ENCODE measurements around the gene INO80E. TPM values are rescaled to one million over a fixed set of nuclear protein-coding genes. Genes with fewer than 3 reads are reported as not detected.
"Not testable (repeated sequence)": the region's sequence is repeated elsewhere in the genome, so short reads cannot be mapped to it uniquely, and the experiment has no call there.

Gene INO80E
- total RNA-seq (2014; rRNA removed; shearing (Covaris generic)) = 151 and 184 TPM in 2 replicates

GRCh38 chr16:29995911-29996765 is at the start of gene INO80E:
Gene INO80E, plus strand, starts transcription at chr16:29996241. Its CDS starts 70 bp downstream, at chr16:29996311.
- DNase-seq (ENCODE audit: low spot score) = peak; percentile 91

- DNase-seq (ENCODE audit: low spot score) = no peak
Measured at GRCh38 chr16:29947897-29948296, 48.1 kb upstream of the INO80E start.

GRCh38 chr16:29950806-29951461 is 45.1 kb upstream of the INO80E start:
- DNase-seq (ENCODE audit: low spot score) = no peak

GRCh38 chr16:29951625-29952365 is 44.2 kb upstream of the INO80E start:
- DNase-seq (ENCODE audit: low spot score) = no peak

- DNase-seq (ENCODE audit: low spot score) = no peak
Measured at GRCh38 chr16:29958756-29959155, 37.3 kb upstream of the INO80E start.

GRCh38 chr16:29959293-29959692 is 36.7 kb upstream of the INO80E start:
- DNase-seq (ENCODE audit: low spot score) = no peak

- not testable (repeated sequence) for DNase-seq (ENCODE audit: low spot score)
Measured at GRCh38 chr16:29959821-29960220, 36.2 kb upstream of the INO80E start.

GRCh38 chr16:29961127-29961478 is 34.9 kb upstream of the INO80E start:
- DNase-seq (ENCODE audit: low spot score) = no peak

- DNase-seq (ENCODE audit: low spot score) = peak; percentile 74
Measured at GRCh38 chr16:29961479-29962343, 34.3 kb upstream of the INO80E start, which contains the start of gene TMEM219. Gene TMEM219, plus strand, starts transcription at chr16:29962079. Its CDS starts 1,065 bp downstream, at chr16:29963144.

- DNase-seq (ENCODE audit: low spot score) = peak; percentile 27
Measured at GRCh38 chr16:29962344-29962994, 33.6 kb upstream of the INO80E start.

- no peak for DNase-seq (ENCODE audit: low spot score)
Measured at GRCh38 chr16:29963021-29963743, 32.9 kb upstream of the INO80E start.

GRCh38 chr16:29968205-29968604 is 27.8 kb upstream of the INO80E start:
- DNase-seq (ENCODE audit: low spot score) = no peak

- DNase-seq (ENCODE audit: low spot score) = no peak
Measured at GRCh38 chr16:29971304-29971703, 24.7 kb upstream of the INO80E start.

- DNase-seq (ENCODE audit: low spot score) = no peak
Measured at GRCh38 chr16:29972500-29972899, 23.5 kb upstream of the INO80E start.

- DNase-seq (ENCODE audit: low spot score) = no peak
Measured at GRCh38 chr16:29972992-29973383, 23.1 kb upstream of the INO80E start.

- peak; percentile 98 for DNase-seq (ENCODE audit: low spot score)
Measured at GRCh38 chr16:29973384-29974246, 22.4 kb upstream of the INO80E start, which contains the start of gene TAOK2. Gene TAOK2, plus strand, starts transcription at chr16:29973868. Its CDS starts 3,905 bp downstream, at chr16:29977773.

- DNase-seq (ENCODE audit: low spot score) = no peak
Measured at GRCh38 chr16:29974291-29975133, 21.5 kb upstream of the INO80E start.

- DNase-seq (ENCODE audit: low spot score) = no peak
Measured at GRCh38 chr16:29975134-29975538, 20.9 kb upstream of the INO80E start.

Data from A172 (cell line).